GM10266 (cell line): Measurements from ENCODE around the gene ZNF592.

Source experiments
- DNase-seq: peaks from one replicate; pipeline ENCODE4 v3.0.0; 2012; ENCODE audit errors: extremely low spot score
- CTCF ChIP-seq: IDR thresholded peaks from 2 replicates; pipeline ENCODE4 v1.5.1; 2012; ENCODE audit warnings: mild to moderate bottlenecking, low read depth; ENCODE audit not compliant: control insufficient read depth, insufficient read depth; ENCODE audit errors: missing control alignments

The ZNF592 gene

GRCh38 chr15:84748274-84749110 is at the start of gene ZNF592:
ZNF592 (plus strand) TSS chr15:84748592; CDS start chr15:84782676, 34,084 bp downstream.
- DNase-seq: peak; percentile 87
- TF ChIP-seq CTCF: peak; percentile 19

- DNase-seq: no peak
- TF ChIP-seq CTCF: no peak
Observed at GRCh38 chr15:84699538-84700191, 48.7 kb upstream of the ZNF592 start.

- no peak for DNase-seq
- TF ChIP-seq CTCF: no peak
Observed at GRCh38 chr15:84702961-84703482, 45.4 kb upstream of the ZNF592 start.

GRCh38 chr15:84703808-84704207 is 44.6 kb upstream of the ZNF592 start:
- TF ChIP-seq CTCF: no peak

GRCh38 chr15:84714372-84714771 is 34.0 kb upstream of the ZNF592 start:
- DNase-seq: no peak
- TF ChIP-seq CTCF: no peak

More at GRCh38 chr15:84703808-84704207, 44.6 kb upstream of the ZNF592 start:
- no peak for DNase-seq

- no peak for DNase-seq
- TF ChIP-seq CTCF: no peak
Observed at GRCh38 chr15:84714821-84715220, 33.6 kb upstream of the ZNF592 start.
